ENCODE results near the gene NLRC4.
A peak's percentile ranks its signal among the peaks of the same experiment; 100 is the strongest.
"Not testable (repeated sequence)": the region's sequence is repeated elsewhere in the genome, so short reads cannot be mapped to it uniquely, and the experiment has no call there.

The NLRC4 gene

DNA sequence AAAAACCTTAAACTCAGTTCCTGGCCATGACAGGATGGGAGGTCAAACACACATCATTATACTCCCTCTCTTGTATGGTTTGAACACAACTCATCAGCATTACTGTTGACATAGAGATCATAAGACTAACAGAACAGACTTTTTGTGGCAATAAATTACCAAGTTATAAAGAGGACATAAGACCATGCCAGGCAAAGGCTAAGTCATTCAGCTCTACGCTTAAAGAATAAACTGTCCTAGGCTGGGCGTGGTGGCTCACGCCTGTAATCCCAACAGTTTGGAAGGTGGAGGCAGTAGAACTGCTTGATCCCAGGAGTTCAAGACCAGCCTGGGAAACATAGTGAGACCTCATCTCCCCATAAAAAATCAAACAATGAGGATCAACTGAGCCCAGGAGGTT lies 16.4 kb downstream of the NLRC4 start:
- DNase-seq (ENCODE audit: low read depth): no peak

DNA sequence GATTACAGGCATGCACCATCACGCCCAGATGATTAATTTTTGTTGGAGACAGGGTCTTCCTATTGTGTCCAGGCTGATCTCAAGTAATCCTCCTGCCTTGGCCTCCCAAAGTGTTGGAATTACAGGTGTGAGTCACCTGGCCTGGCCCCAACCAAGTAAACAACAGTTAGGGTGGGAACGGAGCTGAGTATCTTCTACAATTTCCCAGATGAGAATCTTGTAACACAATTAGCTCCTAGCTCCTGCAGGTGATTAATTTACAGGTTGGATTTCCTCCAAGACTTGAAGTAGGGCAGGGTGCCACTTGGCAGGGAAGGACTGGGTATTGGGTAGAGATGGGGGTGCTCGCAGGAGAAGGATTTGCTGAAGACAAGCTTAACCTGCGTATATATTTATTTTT lies 17.8 kb downstream of the NLRC4 start:
- DNase-seq (ENCODE audit: low read depth): no peak

DNA sequence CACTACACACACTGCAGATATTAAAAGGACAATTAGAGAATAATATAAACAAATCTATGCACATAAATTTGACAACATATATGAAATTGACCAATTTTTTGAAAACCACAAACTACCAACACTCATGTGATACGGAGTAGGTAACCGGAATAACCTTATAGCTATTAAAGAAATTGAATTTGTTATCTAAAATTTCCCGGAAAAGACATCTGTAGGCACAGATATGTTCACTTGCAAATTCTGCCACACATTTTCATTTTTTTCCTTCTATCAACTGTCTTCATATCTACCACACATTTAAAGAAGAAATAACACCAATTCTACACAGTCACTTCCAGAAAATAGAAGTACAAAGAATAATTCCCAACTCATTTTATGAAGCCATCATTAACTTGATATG lies 22.4 kb downstream of the NLRC4 start:
- DNase-seq (ENCODE audit: low read depth): no peak

DNA sequence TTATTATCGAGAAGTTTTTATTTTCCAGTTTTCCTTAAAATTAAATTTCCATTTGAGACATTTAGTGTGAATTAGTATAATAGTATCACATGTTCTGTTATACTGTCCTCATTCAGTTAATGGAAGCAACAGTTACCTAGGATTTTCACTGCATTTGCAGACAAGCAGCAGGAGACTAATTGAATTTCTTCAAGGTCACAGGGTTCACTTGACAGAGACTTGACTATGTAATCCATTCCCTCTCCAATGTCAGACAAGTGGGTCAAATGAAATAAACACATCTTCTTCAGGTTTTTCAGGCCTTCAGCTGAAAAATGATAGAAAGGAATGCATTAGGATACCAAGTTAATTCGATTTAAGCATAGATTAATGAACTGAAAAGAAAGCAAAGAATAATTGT lies 26.7 kb downstream of the NLRC4 start:
- no peak for DNase-seq (ENCODE audit: low read depth)

- no peak for DNase-seq (ENCODE audit: low read depth)
Observed at GRCh38 chr2:32237488-32237887, 27.2 kb downstream of the NLRC4 start.

DNA sequence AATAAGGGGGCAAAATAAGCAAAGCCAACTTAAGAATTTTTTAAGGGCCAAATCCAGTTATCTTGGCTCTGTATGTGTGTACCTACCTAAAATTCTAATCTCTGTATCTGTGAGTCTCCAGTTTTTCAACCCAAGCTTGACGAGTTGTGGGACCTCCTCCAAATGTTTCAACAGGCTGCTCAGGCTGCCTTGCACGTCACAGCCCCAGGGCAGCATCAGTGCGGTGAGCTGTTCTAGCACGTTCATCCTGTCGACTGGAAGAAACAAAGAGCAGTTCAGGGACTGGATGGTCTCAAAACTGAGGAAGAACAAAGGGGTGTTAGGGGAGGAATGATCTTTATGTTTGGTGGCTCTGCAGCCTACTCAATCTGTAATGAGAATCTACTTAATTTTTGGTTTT lies 29.4 kb downstream of the NLRC4 start:
- peak; percentile 54 for DNase-seq (ENCODE audit: low read depth)

- DNase-seq (ENCODE audit: low read depth): no peak
Observed at GRCh38 chr2:32231959-32232358, 32.7 kb downstream of the NLRC4 start.

DNA sequence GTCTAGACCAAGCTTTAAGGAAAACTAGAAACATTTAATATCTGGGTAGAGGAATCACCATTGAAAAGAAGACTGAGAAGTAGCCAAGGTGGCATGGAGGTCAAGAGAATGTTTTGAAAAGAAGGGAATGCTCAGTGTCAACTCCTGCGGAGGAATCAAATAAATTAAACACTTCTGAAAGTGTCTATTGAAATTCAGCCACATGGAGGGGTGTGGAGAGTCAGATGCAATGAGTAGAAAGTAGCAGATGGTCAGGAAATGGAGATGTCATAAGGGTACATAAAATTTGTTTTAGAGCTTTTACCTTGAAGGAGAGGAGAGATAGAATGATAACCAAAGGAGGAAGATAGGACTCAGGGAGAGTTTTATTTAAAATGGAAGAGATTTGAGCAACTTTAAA lies 35.1 kb downstream of the NLRC4 start:
- no peak for DNase-seq (ENCODE audit: low read depth)

- no peak for DNase-seq (ENCODE audit: low read depth)
Observed at GRCh38 chr2:32228181-32228580, 36.5 kb downstream of the NLRC4 start.

GRCh38 chr2:32227492-32227891 lies 37.2 kb downstream of the NLRC4 start:
- DNase-seq (ENCODE audit: low read depth): no peak

DNA sequence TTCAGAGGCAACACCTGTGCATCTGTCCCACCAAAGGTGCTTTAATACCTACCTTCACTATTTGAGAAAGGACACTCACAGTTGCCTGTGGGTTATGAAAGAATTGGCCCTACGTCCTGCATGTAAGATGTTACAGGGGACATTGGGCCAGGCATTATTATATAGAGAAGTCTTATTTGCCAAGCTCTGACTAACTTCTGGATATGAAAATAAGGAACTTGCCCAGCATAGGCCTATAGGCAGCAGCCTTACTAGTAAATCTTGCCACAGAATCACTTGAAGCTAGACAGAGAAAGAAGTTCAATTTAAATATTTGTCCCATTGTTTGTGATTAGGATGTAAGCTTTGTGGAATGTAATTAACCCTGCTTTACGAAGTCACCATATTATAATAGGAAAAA lies 41.7 kb downstream of the NLRC4 start:
- DNase-seq (ENCODE audit: low read depth): no peak

GRCh38 chr2:32220445-32220844 lies 44.2 kb downstream of the NLRC4 start:
- DNase-seq (ENCODE audit: low read depth): no peak

- DNase-seq (ENCODE audit: low read depth): no peak
Observed at GRCh38 chr2:32212295-32212694, 52.4 kb downstream of the NLRC4 start.

GRCh38 chr2:32210767-32211408 lies 53.8 kb downstream of the NLRC4 start:
- no peak for DNase-seq (ENCODE audit: low read depth)

GRCh38 chr2:32203428-32203827 lies 61.3 kb downstream of the NLRC4 start:
- DNase-seq (ENCODE audit: low read depth): not testable (repeated sequence)

DNA sequence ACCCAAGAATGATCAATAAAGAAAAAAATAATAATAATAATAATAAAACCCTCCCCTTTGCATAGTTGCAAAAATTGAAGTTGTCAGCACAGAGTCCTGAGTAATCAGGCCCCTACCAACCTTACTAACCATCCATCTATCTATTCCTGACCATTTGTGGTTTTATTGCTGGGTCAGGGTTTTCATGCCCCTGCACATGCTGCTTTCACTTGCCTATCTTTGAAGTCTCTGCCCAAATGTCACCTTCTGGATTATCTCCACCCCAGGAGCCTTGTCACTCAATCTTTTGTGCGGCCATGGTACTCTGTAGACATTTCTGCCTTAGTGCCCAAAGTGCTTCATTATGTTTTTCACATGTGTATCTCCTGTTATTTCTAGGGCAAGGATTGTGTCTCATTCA lies 63.9 kb downstream of the NLRC4 start:
- DNase-seq (ENCODE audit: low read depth): no peak

- no peak for DNase-seq (ENCODE audit: low read depth)
Observed at GRCh38 chr2:32192418-32192817, 72.3 kb downstream of the NLRC4 start.

DNA sequence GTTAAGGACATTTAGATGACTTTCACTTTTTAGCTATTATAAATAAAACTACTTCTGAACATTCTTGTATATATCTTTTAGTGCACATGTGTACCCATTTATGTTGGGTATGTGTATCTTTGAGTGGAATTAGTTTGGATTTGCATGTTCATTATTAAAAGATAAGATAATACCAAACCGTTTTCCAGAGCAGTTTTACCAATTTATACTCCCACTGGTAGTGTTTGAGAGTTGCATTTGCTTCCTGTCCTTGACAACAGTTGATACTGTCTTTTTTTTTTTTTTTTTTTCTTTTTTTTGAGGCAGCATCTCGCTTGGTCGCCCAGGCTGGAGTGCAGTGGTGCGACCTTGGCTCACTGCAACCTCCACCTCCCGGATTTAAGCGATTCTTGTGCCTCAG lies 75.7 kb downstream of the NLRC4 start:
- DNase-seq (ENCODE audit: low read depth): no peak

DNA sequence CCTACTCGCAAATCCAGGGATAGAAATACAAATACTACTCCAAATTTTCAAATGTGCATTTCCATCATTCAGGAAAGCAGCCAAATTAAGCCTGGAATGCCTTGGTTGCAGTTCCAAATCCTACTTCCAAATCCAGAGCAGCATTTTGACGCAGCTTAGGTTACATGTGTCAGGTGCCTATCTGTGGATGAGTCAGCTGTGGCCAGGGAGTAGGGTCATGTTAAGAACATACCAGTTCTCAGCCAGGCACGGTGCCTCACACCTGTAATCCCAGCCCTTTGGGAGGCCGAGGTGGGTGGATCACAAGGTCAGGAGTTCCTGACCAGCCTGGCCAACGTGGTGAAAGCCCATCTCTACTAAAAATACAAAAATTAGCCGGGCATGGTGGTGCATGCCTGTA lies 82.0 kb downstream of the NLRC4 start:
- no peak for DNase-seq (ENCODE audit: low read depth)

All from fibroblast of gingiva (primary cell).